WERI-Rb-1 (cell line): ENCODE measurements around the gene SLC5A6.
A peak's percentile ranks its signal among the peaks of the same experiment; 100 is the strongest.

Source experiments
- DNase-seq: peaks from one replicate; pipeline ENCODE4 v3.0.0-alpha.2; 2020
- H3K27ac ChIP-seq: fragments of 250-450 bp; sonication (Bioruptor Pico); 2 replicates; pipeline ENCODE4 v1.5.1; 2020; ENCODE audit warnings: mild to moderate bottlenecking, moderate library complexity
- H3K27me3 ChIP-seq: fragments of 250-450 bp; sonication (Bioruptor Pico); 2 replicates; pipeline ENCODE4 v1.5.1; 2021; ENCODE audit warnings: mild to moderate bottlenecking, low read depth, moderate library complexity; ENCODE audit not compliant: insufficient read depth, severe bottlenecking
- H3K36me3 ChIP-seq: fragments of 250-450 bp; sonication (Bioruptor Pico); 2 replicates; pipeline ENCODE4 v1.5.1; 2020; ENCODE audit warnings: mild to moderate bottlenecking, moderate library complexity
- H3K4me3 ChIP-seq: 2 replicates; pipeline ENCODE4 v1.5.1; 2011; ENCODE audit warnings: low read depth, mild to moderate bottlenecking, control low read depth, low read length
- H3K9me3 ChIP-seq: fragments of 250-450 bp; sonication (Bioruptor Pico); 2 replicates; pipeline ENCODE4 v1.5.1; 2021; ENCODE audit warnings: mild to moderate bottlenecking, moderate library complexity; ENCODE audit not compliant: severe bottlenecking
- TF ChIP-seq, protein P1 (sequence below): IDR thresholded peaks from 2 replicates; pipeline ENCODE4 v1.5.1; 2011; ENCODE audit warnings: low read depth, mild to moderate bottlenecking, control low read depth, inconsistent platforms, low read length

The SLC5A6 gene

DNA sequence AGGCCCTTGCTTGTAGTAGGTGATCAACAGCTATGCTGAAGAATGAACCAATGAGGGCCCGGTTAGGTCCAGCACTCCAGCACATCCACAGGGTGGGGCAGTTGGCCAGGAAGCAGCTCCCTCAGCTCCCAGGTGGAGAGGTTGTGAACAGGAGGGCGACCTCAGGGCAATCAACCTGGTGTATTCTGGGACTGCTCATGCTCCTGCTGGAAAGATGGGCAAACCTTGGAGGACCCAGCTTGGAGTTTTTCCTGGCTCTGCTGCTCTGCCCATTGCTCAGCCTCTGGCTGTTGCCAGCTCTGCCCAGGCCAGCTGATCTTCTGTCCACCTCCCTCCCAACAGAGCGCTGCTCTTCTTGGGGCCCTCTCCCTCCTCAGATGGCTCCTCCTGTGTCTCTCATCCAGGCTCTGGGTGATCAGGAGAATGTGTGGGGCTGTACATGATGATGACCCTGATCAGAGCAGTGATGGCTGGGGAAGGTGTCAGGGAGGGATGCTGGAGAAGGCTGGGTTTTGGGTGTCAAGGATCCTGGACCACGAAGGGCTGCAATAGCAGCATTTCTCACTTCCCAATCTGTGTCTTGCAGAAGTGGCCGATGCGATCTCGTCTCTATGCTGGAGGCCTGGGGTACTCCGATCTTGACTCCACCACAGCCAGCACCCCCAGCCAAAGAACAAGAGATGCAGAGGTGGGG is 59.8 kb downstream of the SLC5A6 start:
- no peaks in the 10 kb centered on the region for H3K27me3 ChIP-seq
- H3K9me3 ChIP-seq: no peaks in the 10 kb centered on the region
- DNase-seq: peak; percentile 37
- H3K36me3 ChIP-seq: no peaks in the 10 kb centered on the region
- no peak overlapping the region for H3K27ac ChIP-seq
- no peak overlapping the region for H3K4me3 ChIP-seq
- TF ChIP-seq, protein P1, sequence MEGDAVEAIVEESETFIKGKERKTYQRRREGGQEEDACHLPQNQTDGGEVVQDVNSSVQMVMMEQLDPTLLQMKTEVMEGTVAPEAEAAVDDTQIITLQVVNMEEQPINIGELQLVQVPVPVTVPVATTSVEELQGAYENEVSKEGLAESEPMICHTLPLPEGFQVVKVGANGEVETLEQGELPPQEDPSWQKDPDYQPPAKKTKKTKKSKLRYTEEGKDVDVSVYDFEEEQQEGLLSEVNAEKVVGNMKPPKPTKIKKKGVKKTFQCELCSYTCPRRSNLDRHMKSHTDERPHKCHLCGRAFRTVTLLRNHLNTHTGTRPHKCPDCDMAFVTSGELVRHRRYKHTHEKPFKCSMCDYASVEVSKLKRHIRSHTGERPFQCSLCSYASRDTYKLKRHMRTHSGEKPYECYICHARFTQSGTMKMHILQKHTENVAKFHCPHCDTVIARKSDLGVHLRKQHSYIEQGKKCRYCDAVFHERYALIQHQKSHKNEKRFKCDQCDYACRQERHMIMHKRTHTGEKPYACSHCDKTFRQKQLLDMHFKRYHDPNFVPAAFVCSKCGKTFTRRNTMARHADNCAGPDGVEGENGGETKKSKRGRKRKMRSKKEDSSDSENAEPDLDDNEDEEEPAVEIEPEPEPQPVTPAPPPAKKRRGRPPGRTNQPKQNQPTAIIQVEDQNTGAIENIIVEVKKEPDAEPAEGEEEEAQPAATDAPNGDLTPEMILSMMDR: peak; percentile 35

GRCh38 chr2:27150639-27151230 is 61.3 kb downstream of the SLC5A6 start:
- Histone ChIP-seq H3K9me3 (no peaks in the 10 kb centered on the region), H3K27ac (no peak overlapping the region), H3K36me3 (no peaks in the 10 kb centered on the region), H3K4me3 (no peak overlapping the region), H3K27me3 (no peaks in the 10 kb centered on the region)
- DNase-seq: no peak
- TF ChIP-seq, protein P1: no peak
